Measurements from ENCODE around the gene KIF16B. TPM values are rescaled to one million over a fixed set of nuclear protein-coding genes. Genes with fewer than 3 reads are reported as not detected.

KIF16B gene
- total RNA-seq, 2 experiments from 2014 or later, result 8.8 to 8.9 TPM

DNA sequence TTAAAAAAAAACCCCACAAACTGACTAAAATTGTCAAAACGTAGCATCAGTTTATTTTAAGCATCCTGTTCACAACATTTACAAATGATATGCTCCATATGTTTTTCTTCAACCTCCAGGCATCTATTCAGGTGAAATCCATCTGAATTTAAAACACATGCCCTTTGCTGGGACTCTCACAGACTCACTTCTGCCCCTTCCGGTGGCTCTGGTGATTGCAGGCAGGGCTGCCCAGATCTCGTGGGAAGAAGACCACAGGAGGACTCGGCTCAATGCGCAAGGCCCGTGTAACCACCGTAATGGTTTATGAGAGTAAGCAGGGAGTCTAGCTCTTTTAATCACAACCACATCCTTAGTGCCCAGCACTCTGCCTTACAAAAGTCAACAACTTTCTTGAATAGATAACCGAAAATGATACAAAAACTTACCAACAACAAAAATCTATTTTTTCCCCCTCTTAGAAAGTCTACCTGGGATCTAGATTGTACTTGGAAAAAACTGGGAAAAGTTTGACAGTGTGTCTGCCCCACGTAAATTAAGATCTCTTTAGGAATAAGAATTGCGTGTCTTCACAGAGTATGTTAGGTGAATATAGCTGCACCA lies 139.1 kb downstream of the KIF16B start:
- DNase-seq, result peak; percentile 33
- ChIA-PET POLR2A (no interaction called here), CTCF (no interaction called here)
- no peaks in the 10 kb centered on the region for H3K4me1 Mint-ChIP-seq
- H3K27ac Mint-ChIP-seq, result no peak overlapping the region
- H3K4me3 Mint-ChIP-seq, result no peak overlapping the region
- H3K36me3 Mint-ChIP-seq (ENCODE audit: low read depth), result no peaks in the 10 kb centered on the region
- H3K27me3 Mint-ChIP-seq, result no peaks in the 10 kb centered on the region
- peaks cover 2% of the 10 kb centered on the region for H3K9me3 Mint-ChIP-seq

DNA sequence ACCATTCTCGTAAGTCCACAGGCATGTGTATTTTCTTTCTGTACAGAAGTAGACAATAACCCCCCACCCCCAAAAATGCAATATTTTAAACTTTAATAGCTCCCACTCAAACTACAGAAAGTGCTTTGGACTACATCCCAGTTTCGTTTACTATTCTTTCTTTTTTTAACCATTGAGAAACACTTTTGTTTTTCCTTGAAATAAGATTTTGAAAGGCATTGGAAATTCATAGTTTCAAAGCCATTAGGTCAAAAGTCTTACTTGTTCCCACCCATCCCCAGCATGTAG lies 140.0 kb downstream of the KIF16B start:
- Mint-ChIP-seq H3K27ac (no peak overlapping the region), H3K4me1 (no peaks in the 10 kb centered on the region)
- CTCF ChIA-PET, result interaction anchor here (0.6 to 0.7 kb wide), 3 partner anchors 48 to 935 kb away, joined by 3 to 4 read pairs (median 4); no protein-coding TSS in a partner anchor

DNA sequence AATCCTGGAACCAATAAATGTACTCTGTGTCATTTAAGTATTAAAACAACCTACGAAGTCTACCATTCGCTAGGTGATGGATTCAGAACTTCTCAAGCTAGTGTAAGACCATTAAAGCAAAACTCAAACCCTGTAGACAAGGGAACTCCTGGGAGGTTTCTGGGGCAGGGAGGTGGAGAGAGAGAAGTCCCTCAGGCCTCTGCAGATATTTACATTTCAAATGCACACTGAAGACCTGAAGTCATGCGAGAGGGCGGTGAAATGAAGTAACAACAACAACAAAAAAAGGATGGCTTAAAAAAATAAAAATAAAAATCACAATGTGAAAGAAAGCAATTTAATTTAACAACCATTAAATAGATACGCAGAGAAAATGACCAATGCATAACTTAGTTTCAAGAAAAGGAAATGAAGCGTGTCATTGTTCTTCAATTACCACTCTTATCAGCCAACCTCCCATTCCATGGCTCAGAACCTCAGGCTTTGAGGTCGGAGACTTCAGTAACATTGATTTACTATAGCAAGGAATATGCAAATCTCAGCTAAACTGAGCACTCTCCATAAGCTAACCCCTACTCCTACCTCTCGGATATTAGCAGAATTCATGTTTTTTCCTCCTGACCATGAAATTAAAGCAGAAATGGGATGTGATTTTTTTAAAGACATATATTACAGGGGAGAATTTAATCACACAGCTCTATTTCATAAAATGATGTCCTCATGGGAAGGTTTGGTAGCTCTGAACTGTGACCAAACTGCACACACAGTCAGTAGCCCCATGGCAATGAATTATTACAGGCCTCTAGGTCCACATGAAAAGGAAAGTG lies 140.6 kb downstream of the KIF16B start:
- POLR2A ChIA-PET, result no interaction called here
- Mint-ChIP-seq H3K27ac (no peak overlapping the region), H3K4me1 (no peaks in the 10 kb centered on the region), H3K27me3 (no peaks in the 10 kb centered on the region), H3K4me3 (no peak overlapping the region), H3K36me3 (ENCODE audit: low read depth) (no peaks in the 10 kb centered on the region), H3K9me3 (no peaks in the 10 kb centered on the region)
- DNase-seq, result no peak
- CTCF ChIA-PET, result interaction anchor here (0.6 to 0.7 kb wide), 3 partner anchors 48 to 936 kb away, joined by 3 to 4 read pairs (median 4); no protein-coding TSS in a partner anchor

More for the DNA sequence above, 140.0 kb downstream of the KIF16B start:
- H3K36me3 Mint-ChIP-seq (ENCODE audit: low read depth), result no peaks in the 10 kb centered on the region
- H3K27me3 Mint-ChIP-seq, result no peaks in the 10 kb centered on the region
- no peak for DNase-seq
- POLR2A ChIA-PET, result no interaction called here
- no peak overlapping the region for H3K4me3 Mint-ChIP-seq
- no peaks in the 10 kb centered on the region for H3K9me3 Mint-ChIP-seq

DNA sequence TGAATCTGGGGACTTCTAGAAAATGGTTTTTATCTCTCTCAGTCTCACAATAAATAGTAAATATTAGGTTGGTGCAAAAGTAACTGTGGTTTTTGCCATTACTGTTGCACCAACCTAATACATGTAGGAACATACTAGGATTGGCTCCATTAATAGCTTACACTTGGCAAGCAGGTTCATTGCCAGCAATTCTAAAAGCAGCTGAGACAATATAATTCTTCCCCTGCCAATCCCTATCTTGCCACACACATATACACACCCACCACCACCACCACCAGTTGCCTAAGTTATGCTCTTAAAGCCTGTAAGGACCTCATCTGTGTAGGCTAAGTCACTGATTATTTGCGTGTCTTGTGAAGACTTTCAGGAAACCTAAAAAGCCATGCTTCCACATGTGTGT lies 145.1 kb downstream of the KIF16B start:
- POLR2A ChIA-PET, result no interaction called here
- peaks cover 18% of the 10 kb centered on the region for H3K36me3 Mint-ChIP-seq (ENCODE audit: low read depth)
- H3K4me3 Mint-ChIP-seq, result no peak overlapping the region
- CTCF ChIA-PET, result no interaction called here
- DNase-seq, result no peak
- no peaks in the 10 kb centered on the region for H3K4me1 Mint-ChIP-seq
- no peak overlapping the region for H3K27ac Mint-ChIP-seq
- H3K9me3 Mint-ChIP-seq, result no peaks in the 10 kb centered on the region
- no peaks in the 10 kb centered on the region for H3K27me3 Mint-ChIP-seq

DNA sequence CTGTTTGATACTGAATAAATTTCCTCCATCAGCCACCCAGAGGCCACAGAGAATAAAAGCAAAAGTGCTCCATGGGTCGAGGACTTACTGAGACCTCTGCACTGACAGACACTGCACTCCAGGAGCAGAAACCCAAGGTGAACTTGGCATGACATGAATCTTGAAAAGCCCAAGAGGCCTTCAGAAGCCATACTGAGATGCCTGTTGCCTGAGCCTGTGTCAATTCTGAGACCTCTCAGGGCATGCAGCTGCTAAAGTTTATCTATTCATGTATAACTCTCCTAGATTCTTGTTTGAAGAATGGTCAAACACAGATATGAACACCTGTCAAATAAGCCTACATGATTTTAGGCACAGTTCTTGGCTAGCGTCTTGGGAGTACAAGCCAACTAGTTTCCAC lies 145.7 kb downstream of the KIF16B start:
- Mint-ChIP-seq H3K9me3 (no peaks in the 10 kb centered on the region), H3K4me3 (no peak overlapping the region), H3K4me1 (no peaks in the 10 kb centered on the region), H3K36me3 (ENCODE audit: low read depth) (peaks cover 18% of the 10 kb centered on the region), H3K27ac (no peak overlapping the region), H3K27me3 (no peaks in the 10 kb centered on the region)
- DNase-seq, result no peak
- POLR2A ChIA-PET, result no interaction called here
- CTCF ChIA-PET, result no interaction called here

DNA sequence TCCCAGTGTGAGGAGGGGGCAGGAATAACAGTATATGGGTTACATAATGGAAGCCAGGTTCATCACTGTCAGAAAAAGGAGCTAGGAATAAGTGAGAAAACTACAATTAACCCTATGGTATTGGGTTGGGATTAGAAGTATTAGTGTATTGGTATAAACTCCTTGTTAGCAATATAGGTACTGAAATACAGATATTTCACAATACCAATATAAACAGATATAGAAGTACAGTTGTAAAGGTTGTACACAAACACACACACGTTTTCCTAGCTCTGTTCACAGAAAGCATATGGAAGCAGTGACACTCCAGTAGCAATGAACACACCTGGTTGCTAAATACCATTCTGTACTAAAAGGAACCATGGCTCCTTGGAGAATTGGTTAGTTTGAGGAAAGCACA lies 148.5 kb downstream of the KIF16B start:
- CTCF ChIA-PET, result no interaction called here
- Mint-ChIP-seq H3K9me3 (no peaks in the 10 kb centered on the region), H3K27me3 (no peaks in the 10 kb centered on the region), H3K4me1 (no peaks in the 10 kb centered on the region), H3K36me3 (ENCODE audit: low read depth) (peaks cover 18% of the 10 kb centered on the region), H3K27ac (no peak overlapping the region), H3K4me3 (no peak overlapping the region)
- no peak for DNase-seq
- POLR2A ChIA-PET, result no interaction called here

DNA sequence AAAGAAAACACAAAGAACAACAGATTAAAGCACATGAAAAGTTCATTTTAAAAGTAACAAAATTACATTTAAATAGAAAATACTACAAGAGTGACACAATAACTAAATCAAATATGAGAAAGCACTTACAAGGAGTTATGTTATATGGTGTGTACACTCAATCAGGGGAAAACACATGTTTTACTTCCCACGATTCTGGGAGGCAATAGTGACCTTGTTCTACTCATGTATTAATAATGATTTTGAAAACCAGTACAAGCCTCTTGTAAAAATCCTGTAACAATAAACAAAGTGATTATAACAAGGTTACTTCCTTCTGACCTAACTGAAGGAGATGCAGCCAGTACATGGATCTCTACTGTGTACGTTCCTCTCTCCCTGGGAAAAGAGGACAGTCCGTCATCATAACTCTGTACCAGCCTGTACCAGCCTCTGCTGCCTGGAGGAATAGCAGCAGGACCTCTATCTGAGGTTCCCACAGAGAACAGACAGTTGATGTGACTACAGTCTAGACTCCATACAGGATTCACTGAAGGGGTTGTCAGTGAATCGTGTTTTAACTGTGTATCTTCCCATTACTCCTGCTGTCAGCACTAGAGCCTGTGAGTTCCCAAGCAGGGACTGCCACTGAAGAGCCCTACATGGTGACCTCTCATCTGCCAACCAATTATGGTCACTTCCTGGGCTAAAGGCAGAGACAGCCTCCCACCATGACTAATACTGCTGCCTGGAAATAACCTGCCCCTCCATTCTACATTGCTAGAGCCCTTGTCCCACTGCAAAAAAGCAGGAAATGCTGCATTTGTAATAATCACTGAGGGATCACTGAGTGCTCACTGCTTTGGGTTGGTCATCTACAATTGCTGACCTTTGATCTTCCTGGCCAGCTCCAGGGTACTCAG lies 149.7 kb downstream of the KIF16B start:
- ChIA-PET POLR2A (no interaction called here), CTCF (no interaction called here)
- H3K27me3 Mint-ChIP-seq, result no peaks in the 10 kb centered on the region
- H3K27ac Mint-ChIP-seq, result no peak overlapping the region
- no peaks in the 10 kb centered on the region for H3K9me3 Mint-ChIP-seq
- no peak for DNase-seq
- H3K36me3 Mint-ChIP-seq (ENCODE audit: low read depth), result peaks cover 18% of the 10 kb centered on the region
- no peak overlapping the region for H3K4me3 Mint-ChIP-seq
- H3K4me1 Mint-ChIP-seq, result no peaks in the 10 kb centered on the region

DNA sequence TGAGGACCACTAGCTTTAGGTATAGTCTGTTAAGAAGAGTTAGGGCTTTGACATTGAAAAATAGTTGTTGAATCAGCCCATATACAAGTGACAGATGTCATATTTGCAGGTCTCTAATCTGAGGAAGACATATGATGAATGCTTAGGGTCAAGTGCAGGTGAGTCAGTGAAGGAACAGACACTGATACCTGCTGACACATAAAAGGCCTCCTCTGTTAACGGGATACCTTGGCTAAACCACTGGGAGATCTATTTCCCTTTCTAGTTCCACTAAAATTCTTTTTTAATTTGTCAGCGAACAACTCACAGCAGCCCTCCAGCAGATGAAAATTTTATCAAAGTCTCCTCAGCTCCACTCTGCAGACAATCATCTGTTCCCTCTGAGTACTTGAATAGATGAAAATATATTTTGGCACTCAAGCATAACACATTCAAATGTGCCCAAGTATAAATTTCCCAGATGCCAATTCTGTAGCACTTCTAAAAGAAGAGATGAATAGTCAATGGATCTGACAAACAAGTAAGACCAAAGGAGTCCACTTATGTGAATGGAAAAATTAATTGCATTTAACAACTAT lies 154.0 kb downstream of the KIF16B start:
- H3K27ac Mint-ChIP-seq, result no peak overlapping the region
- no peaks in the 10 kb centered on the region for H3K27me3 Mint-ChIP-seq
- H3K4me3 Mint-ChIP-seq, result no peak overlapping the region
- H3K4me1 Mint-ChIP-seq, result no peaks in the 10 kb centered on the region
- ChIA-PET CTCF (no interaction called here), POLR2A (no interaction called here)
- H3K36me3 Mint-ChIP-seq (ENCODE audit: low read depth), result peaks cover 3% of the 10 kb centered on the region
- H3K9me3 Mint-ChIP-seq, result no peaks in the 10 kb centered on the region
- DNase-seq, result no peak

DNA sequence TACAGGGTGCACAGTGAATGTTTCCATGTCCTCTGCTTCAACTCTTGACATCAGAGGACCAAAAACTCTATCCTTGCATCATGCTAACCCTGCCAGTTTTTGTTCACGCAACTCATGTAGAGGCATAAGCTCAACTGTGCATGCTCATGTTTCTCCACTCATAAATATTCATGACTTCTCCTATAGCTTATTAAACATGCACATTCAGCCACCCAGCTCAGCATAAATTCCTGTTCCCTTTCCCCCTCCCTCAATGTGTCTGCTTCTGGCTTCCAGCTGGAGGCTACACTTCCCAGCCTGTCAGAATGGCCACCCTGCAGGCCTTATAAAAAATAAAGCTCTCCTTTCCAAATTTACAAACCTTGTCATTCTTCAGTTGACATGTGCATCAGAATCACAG lies 154.6 kb downstream of the KIF16B start:
- POLR2A ChIA-PET, result no interaction called here

DNA sequence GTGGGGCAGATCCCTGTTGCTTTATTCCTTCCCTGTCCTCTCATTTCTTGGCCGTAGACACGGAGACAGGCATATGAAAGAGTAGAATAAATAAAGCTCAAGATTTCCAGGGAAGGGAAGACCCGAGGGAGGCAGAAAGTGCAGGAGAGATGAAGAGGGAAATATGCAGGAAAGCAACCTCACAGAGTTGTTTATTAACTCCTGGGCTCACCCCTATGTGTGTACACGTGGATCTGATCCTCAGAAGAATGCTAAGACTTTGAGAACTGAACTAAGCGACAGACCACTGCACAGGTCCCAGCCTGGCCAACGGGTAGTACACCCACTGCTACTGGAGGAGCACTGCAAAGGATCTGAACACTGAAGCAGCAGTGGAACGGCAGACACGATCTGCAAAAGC lies 156.2 kb downstream of the KIF16B start:
- no peak overlapping the region for H3K27ac Mint-ChIP-seq
- CTCF ChIA-PET, result no interaction called here
- no peaks in the 10 kb centered on the region for H3K27me3 Mint-ChIP-seq
- POLR2A ChIA-PET, result no interaction called here
- H3K4me3 Mint-ChIP-seq, result no peak overlapping the region
- H3K4me1 Mint-ChIP-seq, result no peaks in the 10 kb centered on the region
- H3K36me3 Mint-ChIP-seq (ENCODE audit: low read depth), result peaks cover 3% of the 10 kb centered on the region
- no peaks in the 10 kb centered on the region for H3K9me3 Mint-ChIP-seq
- no peak for DNase-seq

More for the DNA sequence above, 154.6 kb downstream of the KIF16B start:
- DNase-seq, result no peak
- H3K36me3 Mint-ChIP-seq (ENCODE audit: low read depth), result peaks cover 3% of the 10 kb centered on the region
- H3K27me3 Mint-ChIP-seq, result no peaks in the 10 kb centered on the region
- no peak overlapping the region for H3K4me3 Mint-ChIP-seq
- H3K9me3 Mint-ChIP-seq, result no peaks in the 10 kb centered on the region
- H3K27ac Mint-ChIP-seq, result no peak overlapping the region
- H3K4me1 Mint-ChIP-seq, result no peaks in the 10 kb centered on the region
- CTCF ChIA-PET, result no interaction called here

DNA sequence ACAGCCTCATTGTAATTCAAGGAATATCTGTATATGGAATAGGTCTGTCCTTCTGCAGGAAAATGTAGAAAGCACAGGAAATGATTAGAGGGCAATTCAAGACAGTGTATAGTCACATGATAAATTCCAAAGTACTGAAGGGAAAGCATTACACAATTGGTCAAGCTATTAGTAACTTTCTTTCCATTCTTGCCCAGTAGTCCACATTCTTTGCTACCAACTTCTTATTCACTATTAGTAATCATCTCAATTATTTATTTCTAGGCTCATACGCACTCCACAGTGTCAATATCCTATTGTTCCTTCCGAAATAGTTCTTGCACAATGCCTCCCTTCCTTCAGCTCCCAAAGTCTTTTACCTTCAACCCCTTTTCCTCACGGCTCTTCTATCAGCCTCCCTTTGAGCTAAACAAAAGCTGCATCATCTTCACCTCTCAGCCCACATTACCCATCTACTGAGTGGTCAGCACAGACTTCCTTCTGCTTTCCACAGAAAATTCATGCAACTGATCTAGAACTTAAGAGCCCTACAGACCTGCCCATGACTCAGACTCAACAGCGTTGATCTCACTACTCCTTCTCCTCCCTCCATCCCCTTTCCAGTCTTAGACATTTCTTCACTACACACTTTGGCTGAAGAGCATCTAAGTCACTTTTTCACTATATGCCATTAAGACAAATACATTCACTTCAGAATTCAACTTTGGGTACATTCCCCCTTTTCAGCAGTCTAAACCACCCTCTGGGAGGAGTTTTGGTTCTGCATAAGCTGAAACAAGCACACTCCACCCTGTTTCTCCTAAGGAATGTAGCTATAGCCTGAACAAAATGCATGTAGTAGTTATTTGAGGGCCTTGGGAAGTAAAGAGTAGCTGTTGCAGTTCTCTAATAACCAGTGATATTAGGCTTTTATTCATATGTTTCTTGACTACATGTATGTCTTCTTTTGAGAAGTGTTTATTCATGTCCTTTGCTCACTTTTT lies 157.9 kb downstream of the KIF16B start:
- no peak overlapping the region for H3K4me3 Mint-ChIP-seq
- no peak for DNase-seq
- H3K27me3 Mint-ChIP-seq, result no peaks in the 10 kb centered on the region
- H3K4me1 Mint-ChIP-seq, result no peaks in the 10 kb centered on the region
- H3K9me3 Mint-ChIP-seq, result no peaks in the 10 kb centered on the region
- H3K36me3 Mint-ChIP-seq (ENCODE audit: low read depth), result peaks cover 3% of the 10 kb centered on the region
- ChIA-PET CTCF (no interaction called here), POLR2A (no interaction called here)
- H3K27ac Mint-ChIP-seq, result no peak overlapping the region

DNA sequence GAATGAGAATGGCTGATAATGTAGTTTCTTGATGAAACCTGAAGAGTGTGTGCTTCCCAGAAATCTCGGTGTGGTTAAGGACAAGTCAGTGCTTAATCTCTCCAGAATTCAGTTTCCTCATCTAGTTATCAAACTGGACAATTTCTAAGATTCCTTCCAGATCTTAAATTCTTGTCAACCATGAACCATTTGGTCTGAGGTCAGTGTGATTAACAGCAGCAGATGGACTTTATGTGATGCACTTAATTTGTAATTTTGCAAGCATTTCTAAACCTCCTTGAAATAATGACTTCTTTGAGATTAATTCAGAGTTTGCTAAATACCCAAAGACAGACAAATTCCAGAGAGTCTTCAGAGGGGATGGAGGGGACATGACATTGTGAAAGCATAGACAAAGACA lies 160.3 kb downstream of the KIF16B start:
- no peaks in the 10 kb centered on the region for H3K4me1 Mint-ChIP-seq
- H3K4me3 Mint-ChIP-seq, result no peak overlapping the region
- H3K9me3 Mint-ChIP-seq, result no peaks in the 10 kb centered on the region
- no peaks in the 10 kb centered on the region for H3K27me3 Mint-ChIP-seq
- ChIA-PET POLR2A (no interaction called here), CTCF (no interaction called here)
- peaks cover 3% of the 10 kb centered on the region for H3K36me3 Mint-ChIP-seq (ENCODE audit: low read depth)
- no peak overlapping the region for H3K27ac Mint-ChIP-seq
- no peak for DNase-seq

All from activated CD4-positive, alpha-beta memory T cell treated with anti-CD3 and anti-CD28 coated beads, Interleukin-2, amount 10 ng/mL, durations not matched to agents 7 days and 5 days (primary cell).